Chondrocyte (in vitro differentiated cells): Measurements from ENCODE around the gene NEDD8. TPM values are rescaled to one million over a fixed set of nuclear protein-coding genes. Genes with fewer than 3 reads are reported as not detected.

Experiments
- DNase-seq: peaks from one replicate; pipeline ENCODE4 v3.0.0; 2021; ENCODE audit warnings: mixed read lengths, low spot score
- H3K27ac Mint-ChIP-seq: one replicate; pipeline ENCODE4 v1.8.0; 2021; ENCODE audit warnings: mild to moderate bottlenecking, moderate library complexity, mixed read lengths; ENCODE audit not compliant: unreplicated experiment
- H3K27me3 Mint-ChIP-seq: 2 replicates; pipeline ENCODE4 v1.8.0; 2021; ENCODE audit warnings: low read depth, mixed read lengths
- H3K36me3 Mint-ChIP-seq: 2 replicates; pipeline ENCODE4 v1.8.0; 2021; ENCODE audit warnings: low read depth, mixed read lengths
- H3K4me1 Mint-ChIP-seq: 2 replicates; pipeline ENCODE4 v1.8.0; 2021; ENCODE audit warnings: low read depth, mild to moderate bottlenecking, mixed read lengths
- H3K4me3 Mint-ChIP-seq: one replicate; pipeline ENCODE4 v1.8.0; 2021; ENCODE audit warnings: mild to moderate bottlenecking, moderate library complexity, mixed read lengths; ENCODE audit not compliant: unreplicated experiment
- H3K9me3 Mint-ChIP-seq: 2 replicates; pipeline ENCODE4 v1.8.0; 2021; ENCODE audit warnings: low read depth, mixed read lengths
- CTCF ChIP-seq: fragments of 200-600 bp; sonication (generic); IDR thresholded peaks from 2 replicates; pipeline ENCODE4 v1.5.0; 2021; ENCODE audit warnings: antibody characterized with exemption, mild to moderate bottlenecking, moderate library complexity
- total RNA-seq: library from RNA; stranded (reverse); gene quantifications from 3 replicates; pipeline ENCODE4 v1.2.1, GENCODE V29; 2021

The NEDD8 gene
- total RNA-seq, 1 donor from 2014 or later, result 154 TPM

DNA sequence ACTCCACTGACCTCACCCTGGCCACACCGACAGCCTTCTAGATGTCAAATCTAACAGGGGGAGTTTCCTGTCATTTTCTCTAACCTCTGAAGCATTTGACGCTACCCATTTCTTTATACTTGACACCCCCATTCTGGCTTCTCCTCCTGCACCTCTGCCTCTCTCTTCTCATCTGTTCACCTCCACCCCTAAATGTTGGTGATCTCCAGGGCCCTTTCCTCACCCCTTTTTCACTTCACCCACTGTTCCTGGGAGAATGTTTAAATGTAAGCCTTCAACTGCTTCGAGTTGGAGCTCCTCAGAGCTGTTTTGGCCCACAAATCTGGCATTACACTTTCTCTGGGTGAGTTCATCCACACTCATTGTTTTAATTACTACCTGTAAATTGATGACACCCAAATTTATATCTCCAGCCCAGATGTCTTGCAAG, 39.7 kb upstream of the NEDD8 start:
- TF ChIP-seq CTCF, result no peak
- Mint-ChIP-seq H3K4me3 (peak overlapping the region; percentile 92), H3K4me1 (peaks cover 16% of the 10 kb centered on the region), H3K27me3 (no peaks in the 10 kb centered on the region), H3K9me3 (no peaks in the 10 kb centered on the region), H3K27ac (peak overlapping the region; percentile 73), H3K36me3 (peaks cover 8% of the 10 kb centered on the region)
- no peak for DNase-seq

DNA sequence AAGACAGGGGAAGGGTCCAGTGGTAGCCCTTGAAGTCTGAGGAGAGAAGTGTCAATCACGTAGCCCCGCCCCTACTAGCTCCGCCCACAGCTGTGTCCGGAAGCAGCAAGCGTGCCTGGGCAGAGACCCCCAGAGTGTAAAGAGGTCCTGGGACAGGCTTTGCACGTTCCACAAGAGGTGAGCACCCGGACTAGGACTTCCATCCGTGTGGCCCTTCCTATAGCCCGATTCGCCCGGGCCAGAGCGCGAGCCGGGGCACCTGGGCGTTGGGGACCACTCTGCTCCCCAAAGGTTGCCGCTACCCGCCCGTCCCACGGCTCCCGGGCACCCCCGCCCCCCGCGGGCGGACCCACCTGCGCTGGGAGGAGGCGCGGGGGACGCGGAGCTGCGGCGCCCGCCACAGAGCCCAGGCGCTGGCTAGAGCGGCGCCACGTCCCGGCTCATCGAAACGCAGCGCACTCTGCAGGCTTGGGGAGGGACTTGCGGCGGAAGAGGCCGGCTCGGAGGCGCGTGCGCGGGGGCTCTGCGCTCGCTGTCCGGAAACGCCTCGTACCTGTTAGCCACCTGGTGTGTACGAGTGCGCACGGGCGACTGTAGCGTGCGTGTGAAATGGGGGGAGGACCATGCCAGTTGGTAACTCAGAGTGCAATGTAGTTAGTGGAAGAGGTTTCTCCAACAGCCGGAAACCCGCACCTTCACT, 39.1 kb upstream of the NEDD8 start, which contains the start of gene RABGGTA:
Gene RABGGTA (minus strand): TSS at position 464 of the 700 bp plus-strand sequence. CDS start 482 bp downstream, outside the sequence.
- peak; percentile 92 for DNase-seq
- Mint-ChIP-seq H3K27me3 (no peaks in the 10 kb centered on the region), H3K36me3 (peaks cover 12% of the 10 kb centered on the region), H3K4me3 (peak within 1 kb of the TSS; percentile 92), H3K27ac (peak within 1 kb of the TSS; percentile 90), H3K9me3 (no peaks in the 10 kb centered on the region), H3K4me1 (peaks cover 16% of the 10 kb centered on the region)
- peak; percentile 86 for TF ChIP-seq CTCF

DNA sequence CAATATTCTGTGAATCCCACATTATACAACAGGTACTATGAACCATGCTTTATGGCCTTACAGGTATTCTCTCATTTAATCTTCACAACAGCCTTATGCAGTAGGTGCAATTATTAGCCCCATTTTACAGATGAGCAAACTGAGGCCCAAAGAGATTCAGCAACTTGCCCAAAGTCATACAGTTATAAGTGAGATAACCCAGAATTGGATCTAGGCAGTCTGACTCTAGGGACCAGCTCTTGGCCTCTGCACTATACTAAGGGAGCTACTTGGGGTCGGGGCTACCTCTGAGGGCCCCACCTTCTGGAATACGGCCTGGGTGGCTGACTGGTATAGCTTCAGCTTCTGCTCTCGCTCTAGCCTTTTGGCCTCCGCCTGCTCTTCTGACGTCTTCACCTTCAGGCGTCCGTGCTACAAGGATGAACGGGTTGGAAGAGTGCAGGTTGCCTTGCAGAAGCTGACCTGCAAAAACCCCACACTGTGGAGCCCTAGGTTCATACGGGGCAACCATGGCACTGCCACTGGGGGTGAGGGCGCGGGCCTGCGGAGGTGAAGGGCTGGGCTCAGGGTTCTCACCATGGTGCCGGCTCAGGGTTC, 38.5 kb upstream of the NEDD8 start:
- H3K4me1 Mint-ChIP-seq, result peaks cover 16% of the 10 kb centered on the region
- H3K36me3 Mint-ChIP-seq, result peaks cover 14% of the 10 kb centered on the region
- H3K27ac Mint-ChIP-seq, result peak overlapping the region; percentile 90
- H3K27me3 Mint-ChIP-seq, result no peaks in the 10 kb centered on the region
- no peak for DNase-seq
- TF ChIP-seq CTCF, result no peak
- H3K4me3 Mint-ChIP-seq, result peak overlapping the region; percentile 92
- H3K9me3 Mint-ChIP-seq, result no peaks in the 10 kb centered on the region

DNA sequence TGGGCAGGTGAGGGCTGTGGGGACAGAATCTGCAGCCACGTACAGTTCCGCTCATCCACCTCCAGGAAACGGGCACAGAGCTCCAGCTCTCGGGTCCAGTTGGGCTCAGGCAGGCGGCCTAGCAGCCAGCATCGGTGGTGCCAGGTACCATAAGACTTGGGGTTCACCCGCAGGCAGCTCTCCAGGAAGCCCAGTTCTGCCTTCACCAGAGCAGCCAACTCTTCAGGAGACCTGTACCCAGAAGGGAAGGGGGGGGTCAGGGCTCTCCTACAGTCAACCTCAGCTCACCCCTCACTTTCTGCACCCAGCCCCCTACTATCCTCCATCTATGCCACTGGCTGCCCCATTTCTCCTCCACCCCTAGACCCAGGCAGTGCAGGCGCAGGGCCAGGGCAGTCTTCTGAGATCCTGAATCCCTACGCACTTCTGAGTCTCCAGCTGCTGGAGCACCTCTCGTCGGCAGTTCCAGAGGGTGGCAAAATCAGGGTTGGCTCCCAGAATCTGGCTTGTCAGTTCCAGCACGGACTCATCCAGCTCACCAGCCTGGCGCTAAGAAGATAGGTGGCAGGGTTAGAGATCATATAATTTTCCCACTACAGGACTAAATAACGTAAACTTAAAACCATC, 37.9 kb upstream of the NEDD8 start:
- DNase-seq, result peak; percentile 77
- Mint-ChIP-seq H3K4me3 (no peak overlapping the region), H3K27me3 (no peaks in the 10 kb centered on the region), H3K9me3 (no peaks in the 10 kb centered on the region), H3K27ac (no peak overlapping the region), H3K36me3 (peaks cover 14% of the 10 kb centered on the region), H3K4me1 (peaks cover 16% of the 10 kb centered on the region)
- TF ChIP-seq CTCF, result no peak

- DNase-seq, result peak; percentile 59
- H3K4me3 Mint-ChIP-seq, result no peak overlapping the region
- no peak overlapping the region for H3K27ac Mint-ChIP-seq
- peaks cover 14% of the 10 kb centered on the region for H3K36me3 Mint-ChIP-seq
- no peak for TF ChIP-seq CTCF
- H3K27me3 Mint-ChIP-seq, result no peaks in the 10 kb centered on the region
- H3K4me1 Mint-ChIP-seq, result peaks cover 16% of the 10 kb centered on the region
- H3K9me3 Mint-ChIP-seq, result no peaks in the 10 kb centered on the region
These were observed 37.2 kb upstream of the NEDD8 start for GRCh38 chr14:24269368-24269767.
